Lung (tissue), 12 donors: ENCODE measurements around the gene CLEC9A. TPM values are rescaled to one million over a fixed set of nuclear protein-coding genes. Genes with fewer than 3 reads are reported as not detected.

Experiments
- ATAC-seq: fragments of 200-7000 bp; cut with Tn5 transposase; one replicate; pipeline ENCODE4 v1.9.1; 2020; ENCODE audit warnings: moderate number of reproducible peaks; ENCODE audit not compliant: insufficient read depth, low FRiP score
- DNase-seq, 3 donors: peaks; one replicate each; pipeline ENCODE4 v3.0.0-alpha.2; 2013 to 2017
- H3K27ac ChIP-seq, 2 donors: one replicate each; pipeline ENCODE4 v1.5.1; 2013; ENCODE audit warnings: mild to moderate bottlenecking in 2 of 2, moderate library complexity in 2 of 2, control low read depth in 1 of 2, inconsistent platforms in 1 of 2, low read depth in 1 of 2, low read length in 1 of 2
- H3K27me3 ChIP-seq, 3 donors: one replicate each; pipeline ENCODE4 v1.5.1; 2013; ENCODE audit warnings: low read length in 2 of 3; ENCODE audit not compliant: control insufficient read depth in 3 of 3, insufficient read depth in 3 of 3
- H3K36me3 ChIP-seq, 4 donors: one replicate each; pipeline ENCODE4 v1.5.1; 2013; ENCODE audit warnings: low read length in 4 of 4, mild to moderate bottlenecking in 1 of 4, moderate library complexity in 1 of 4; ENCODE audit not compliant: control insufficient read depth in 4 of 4, insufficient read depth in 4 of 4
- H3K4me1 ChIP-seq, 5 donors: one replicate each; pipeline ENCODE4 v1.5.1; 2013; ENCODE audit warnings: low read length in 5 of 5, mild to moderate bottlenecking in 2 of 5, moderate library complexity in 1 of 5; ENCODE audit not compliant: control insufficient read depth in 5 of 5, insufficient read depth in 5 of 5
- H3K4me3 ChIP-seq: one replicate; pipeline ENCODE4 v1.5.1; 2013; ENCODE audit warnings: mild to moderate bottlenecking, control low read depth, moderate library complexity
- H3K9ac ChIP-seq, 2 donors: one replicate each; pipeline ENCODE4 v1.5.1; 2013; ENCODE audit warnings: low read length in 2 of 2, control low read depth in 1 of 2; ENCODE audit not compliant: insufficient read depth in 1 of 2
- H3K9me3 ChIP-seq, 4 donors: one replicate each; pipeline ENCODE4 v1.5.1; 2013; ENCODE audit warnings: low read length in 3 of 4, mild to moderate bottlenecking in 1 of 4, moderate library complexity in 1 of 4; ENCODE audit not compliant: control insufficient read depth in 4 of 4, insufficient read depth in 3 of 4
- WGBS, 2 donors: extraction: QIAGEN DNeasy Blood & Tissue Kit; methylation state at CpG; one replicate each; pipeline ENCODE4 v1.1.7; 2013; 5-methylcytosine and 5-hydroxymethylcytosine counted together
- polyA plus RNA-seq, 2 donors: library from polyadenylated mRNA; stranded (reverse); fragments of 200-250 nt; gene quantifications; one replicate each; pipeline ENCODE4 v1.2.1, GENCODE V29; 2013
- total RNA-seq, 2 donors: library from RNA; depleted of rRNA in 1 of 2; stranded (reverse); fragments of >200 nt in 1 of 2; gene quantifications; one replicate each; pipeline ENCODE4 v1.2.1, GENCODE V29; 2014 to 2021
- TF ChIP-seq, protein P1 (sequence below): IDR thresholded peaks from 2 replicates; pipeline ENCODE4 v1.5.1; 2012; ENCODE audit warnings: mild to moderate bottlenecking; ENCODE audit errors: control extremely low read depth, extremely low read depth
- donor health status: control.
- donor health status: control.
- donor health status: Bipolar disorder and iron deficiency.
- donor health status: healthy.
- donor health status: DM: yes; HTN: yes; CAD: no.

CLEC9A gene
- total and polyA plus RNA-seq, 4 donors: 0.12 to 0.60 (median 0.33) TPM

DNA sequence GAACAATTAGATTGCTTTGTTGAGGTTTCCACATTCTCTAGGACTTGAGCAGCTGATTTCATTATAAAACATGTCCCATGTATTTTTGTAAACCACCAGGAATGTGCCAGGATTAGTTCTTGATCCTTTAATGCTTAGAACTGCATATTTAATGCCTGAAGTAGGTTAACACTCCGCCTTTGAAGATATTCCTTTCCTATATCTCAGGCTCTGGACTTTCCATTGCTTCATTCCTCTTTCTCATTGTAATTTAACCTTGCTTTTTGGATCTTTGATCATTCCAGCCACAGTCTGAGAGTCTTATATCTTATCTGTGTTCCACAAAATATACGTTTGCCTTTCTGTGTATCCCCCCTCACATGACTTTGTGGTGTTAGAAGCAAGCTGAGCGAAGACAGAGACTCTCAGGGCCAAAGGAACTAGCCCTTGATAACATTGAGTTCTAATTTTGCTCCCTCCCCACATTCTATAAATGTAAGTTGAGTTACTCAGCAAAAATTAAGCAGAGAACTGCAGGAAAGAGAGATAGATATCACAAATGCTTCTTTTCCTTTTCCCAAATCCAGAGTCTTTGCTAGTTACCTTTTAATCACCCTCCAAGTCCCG, 29.2 kb upstream of the CLEC9A start:
- DNase-seq (no peak), ATAC-seq (no peak)
- 73 to 81% methylated on average over 4 of the region's 4 CpGs for WGBS, 2 donors
- H3K27ac ChIP-seq: no peak overlapping the region
- H3K9ac ChIP-seq: no peak overlapping the region
- no peak overlapping the region for H3K4me3 ChIP-seq
- peaks cover 0 to 3% (median 0%) of the 10 kb centered on the region in 4 donors for H3K9me3 ChIP-seq
- no peaks in the 10 kb centered on the region for H3K36me3 ChIP-seq
- H3K27me3 ChIP-seq: no peaks in the 10 kb centered on the region
- TF ChIP-seq, protein P1, sequence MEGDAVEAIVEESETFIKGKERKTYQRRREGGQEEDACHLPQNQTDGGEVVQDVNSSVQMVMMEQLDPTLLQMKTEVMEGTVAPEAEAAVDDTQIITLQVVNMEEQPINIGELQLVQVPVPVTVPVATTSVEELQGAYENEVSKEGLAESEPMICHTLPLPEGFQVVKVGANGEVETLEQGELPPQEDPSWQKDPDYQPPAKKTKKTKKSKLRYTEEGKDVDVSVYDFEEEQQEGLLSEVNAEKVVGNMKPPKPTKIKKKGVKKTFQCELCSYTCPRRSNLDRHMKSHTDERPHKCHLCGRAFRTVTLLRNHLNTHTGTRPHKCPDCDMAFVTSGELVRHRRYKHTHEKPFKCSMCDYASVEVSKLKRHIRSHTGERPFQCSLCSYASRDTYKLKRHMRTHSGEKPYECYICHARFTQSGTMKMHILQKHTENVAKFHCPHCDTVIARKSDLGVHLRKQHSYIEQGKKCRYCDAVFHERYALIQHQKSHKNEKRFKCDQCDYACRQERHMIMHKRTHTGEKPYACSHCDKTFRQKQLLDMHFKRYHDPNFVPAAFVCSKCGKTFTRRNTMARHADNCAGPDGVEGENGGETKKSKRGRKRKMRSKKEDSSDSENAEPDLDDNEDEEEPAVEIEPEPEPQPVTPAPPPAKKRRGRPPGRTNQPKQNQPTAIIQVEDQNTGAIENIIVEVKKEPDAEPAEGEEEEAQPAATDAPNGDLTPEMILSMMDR: no peak
- no peaks in the 10 kb centered on the region for H3K4me1 ChIP-seq

DNA sequence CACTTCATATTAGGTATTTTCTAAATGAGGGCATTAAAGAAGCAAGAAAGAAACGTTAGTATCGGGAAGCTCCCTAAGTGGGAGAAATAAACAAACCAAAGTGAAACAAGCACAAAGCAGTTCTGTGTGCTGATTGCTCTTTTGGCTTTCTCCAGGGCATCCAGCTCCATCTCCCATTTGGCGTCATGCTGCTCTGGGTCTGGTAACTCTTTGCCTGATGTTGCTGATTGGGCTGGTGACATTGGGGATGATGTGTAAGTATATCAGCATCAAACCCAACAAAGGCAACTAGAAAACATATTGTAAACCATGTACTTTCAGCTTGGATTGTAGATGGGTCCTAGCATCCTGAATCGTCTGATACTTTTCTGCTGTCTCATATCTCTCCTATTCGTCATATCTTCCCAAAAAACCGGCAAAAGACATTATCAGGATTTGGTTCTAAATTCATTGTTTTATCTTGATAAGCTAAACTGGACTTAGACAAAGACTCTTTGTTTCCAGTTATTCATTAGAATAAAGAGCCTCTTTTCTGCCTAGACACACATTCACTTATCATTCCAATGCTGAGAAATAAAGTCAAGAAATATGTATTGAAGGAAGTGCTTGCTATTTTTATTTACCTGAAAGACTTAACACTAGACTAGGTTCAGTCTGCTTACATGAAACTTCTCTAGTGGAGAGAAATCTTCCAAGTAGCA, 17.7 kb upstream of the CLEC9A start:
- no peak for DNase-seq
- Histone ChIP-seq H3K4me3 (no peak overlapping the region), H3K27ac (no peak overlapping the region), H3K4me1 (no peaks in the 10 kb centered on the region), H3K9ac (no peak overlapping the region), H3K27me3 (no peaks in the 10 kb centered on the region), H3K9me3 (no peaks in the 10 kb centered on the region), H3K36me3 (no peaks in the 10 kb centered on the region)
- TF ChIP-seq, protein P1: no peak
- ATAC-seq: no peak
- WGBS, 2 donors: 65 to 85% methylated on average over 6 of the region's 6 CpGs

DNA sequence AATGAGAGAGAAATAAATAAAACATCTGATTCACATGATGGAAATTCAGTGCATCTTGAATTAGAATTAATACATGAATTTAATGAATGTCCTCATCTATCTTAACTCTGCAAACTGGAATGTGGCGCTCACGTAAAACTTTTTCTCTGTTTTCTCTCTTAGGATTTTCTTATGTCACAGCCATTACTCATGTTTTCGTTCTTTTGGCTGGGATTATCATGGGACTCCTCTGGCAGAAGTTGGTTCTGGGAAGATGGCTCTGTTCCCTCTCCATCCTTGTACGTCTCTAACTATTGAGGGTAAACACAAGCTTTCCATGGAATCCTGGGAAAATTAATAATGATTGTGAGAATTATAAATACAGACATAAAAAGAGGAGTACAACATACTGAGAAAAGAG, 15.0 kb upstream of the CLEC9A start:
- TF ChIP-seq, protein P1: no peak
- WGBS, 2 donors: 91 to 92% methylated on average over 4 of the region's 4 CpGs
- H3K27ac ChIP-seq: no peak overlapping the region
- no peaks in the 10 kb centered on the region for H3K9me3 ChIP-seq
- no peak for DNase-seq
- H3K4me3 ChIP-seq: no peak overlapping the region
- H3K9ac ChIP-seq: no peak overlapping the region
- H3K36me3 ChIP-seq: no peaks in the 10 kb centered on the region
- H3K4me1 ChIP-seq: no peaks in the 10 kb centered on the region
- no peak for ATAC-seq
- no peaks in the 10 kb centered on the region for H3K27me3 ChIP-seq

DNA sequence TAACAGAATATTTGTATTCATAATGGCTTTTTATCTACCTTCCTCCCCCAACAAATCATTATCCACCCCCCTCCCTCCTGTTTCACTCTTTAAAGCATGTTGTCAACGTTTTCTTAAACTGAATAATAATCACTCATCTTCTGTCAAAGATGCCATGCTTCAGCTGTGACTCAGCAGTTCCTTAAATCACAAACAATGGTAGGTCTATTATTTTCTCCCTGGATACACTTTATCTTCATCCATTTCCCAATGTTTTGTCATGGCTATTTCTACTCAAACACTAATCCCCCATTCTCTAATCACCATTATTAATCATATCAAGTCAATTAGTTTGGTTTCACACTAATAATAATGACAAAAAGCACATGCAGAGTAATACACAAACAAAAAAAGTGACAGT, 13.6 kb upstream of the CLEC9A start:
- TF ChIP-seq, protein P1: no peak
- no peaks in the 10 kb centered on the region for H3K27me3 ChIP-seq
- 9 to 13% methylated on average over 1 of the region's 1 CpG for WGBS, 2 donors
- no peak overlapping the region for H3K27ac ChIP-seq
- no peaks in the 10 kb centered on the region for H3K9me3 ChIP-seq
- H3K4me1 ChIP-seq: no peaks in the 10 kb centered on the region
- H3K9ac ChIP-seq: no peak overlapping the region
- ATAC-seq: no peak
- no peaks in the 10 kb centered on the region for H3K36me3 ChIP-seq
- no peak overlapping the region for H3K4me3 ChIP-seq
- no peak for DNase-seq
